A549 (cell line): ENCODE measurements around the gene MYO1E. TPM values are rescaled to one million over a fixed set of nuclear protein-coding genes. Genes with fewer than 3 reads are reported as not detected.

Experiments used
- BHLHE40 ChIP-seq: IDR thresholded peaks from 2 replicates; pipeline ENCODE4 v1.6.1; 2012; ENCODE audit warnings: low read depth, low read length, inconsistent platforms
- CBX8 ChIP-seq: fragments of 200-600 bp; sonication (generic); IDR thresholded peaks from 2 replicates; pipeline ENCODE4 v1.6.1; 2016
- CHD2 ChIP-seq: fragments of 150-350 bp; IDR thresholded peaks from 2 replicates; pipeline ENCODE4 v1.6.1; 2014; ENCODE audit warnings: low read length; ENCODE audit not compliant: partially characterized antibody
- CHD4 ChIP-seq: fragments of 200-600 bp; sonication (generic); IDR thresholded peaks from 2 replicates; pipeline ENCODE4 v1.6.1; 2016; ENCODE audit warnings: antibody characterized with exemption, mild to moderate bottlenecking, borderline replicate concordance
- CTCF ChIP-seq: fragments of >200 bp; sonication (Bioruptor Twin); formaldehyde crosslinking; IDR thresholded peaks from 3 replicates; pipeline ENCODE4 v1.5.1; 2016
- EHMT2 ChIP-seq: fragments of 200-600 bp; sonication (generic); IDR thresholded peaks from 2 replicates; pipeline ENCODE4 v1.6.1; 2016; ENCODE audit warnings: antibody characterized with exemption, low read depth, mild to moderate bottlenecking, moderate library complexity
- ELK1 ChIP-seq: fragments of 150-350 bp; IDR thresholded peaks from 2 replicates; pipeline ENCODE4 v1.6.1; 2014; ENCODE audit warnings: low read depth, mild to moderate bottlenecking, low read length
- ESRRA ChIP-seq: fragments of 150-350 bp; IDR thresholded peaks from 2 replicates; pipeline ENCODE4 v1.6.1; 2014; ENCODE audit warnings: mild to moderate bottlenecking, low read length, borderline replicate concordance
- FOXS1 ChIP-seq: fragments of 250-450 bp; sonication (Bioruptor Pico); IDR thresholded peaks from 2 replicates; pipeline ENCODE4 v1.5.0; 2020; ENCODE audit warnings: mild to moderate bottlenecking, moderate library complexity
- HOXB13 ChIP-seq: fragments of 250-450 bp; sonication (Bioruptor Pico); IDR thresholded peaks from 2 replicates; pipeline ENCODE4 v1.5.0; 2020; ENCODE audit warnings: low read depth, mild to moderate bottlenecking, moderate library complexity
- KDM1A ChIP-seq: fragments of 200-600 bp; sonication (generic); IDR thresholded peaks from 2 replicates; pipeline ENCODE4 v1.6.1; 2016; ENCODE audit warnings: low read depth, mild to moderate bottlenecking
- MYC ChIP-seq: IDR thresholded peaks from 2 replicates; pipeline ENCODE4 v1.6.1; 2012; ENCODE audit warnings: mild to moderate bottlenecking, inconsistent platforms, low read length, improper control_type of control experiment, borderline replicate concordance
- NR3C1 ChIP-seq: fragments of >200 bp; sonication (Bioruptor Twin); formaldehyde crosslinking; IDR thresholded peaks from 3 replicates; pipeline ENCODE4 v1.6.1; 2017
- RAD21 ChIP-seq, 2 experiments: fragments of >200 bp in 1 of 2; sonication (Bioruptor Twin) in 1 of 2; formaldehyde crosslinking in 1 of 2; IDR thresholded peaks in 1 of 2; conservative IDR thresholded peaks in 1 of 2; 2 replicates in 1 of 2; 3 replicates in 1 of 2; pipeline ENCODE4 v1.6.1; 2012 to 2018; ENCODE audit warnings: inconsistent platforms in 1 of 2
- REST ChIP-seq: fragments of 200-600 bp; sonication (generic); IDR thresholded peaks from 2 replicates; pipeline ENCODE4 v1.6.1; 2016; ENCODE audit warnings: antibody characterized with exemption, mild to moderate bottlenecking, moderate library complexity
- RFX5 ChIP-seq: fragments of 450-650 bp; IDR thresholded peaks from 2 replicates; pipeline ENCODE4 v1.7.1; 2014; ENCODE audit warnings: antibody characterized with exemption, mild to moderate bottlenecking, moderate library complexity
- SREBF2 ChIP-seq: fragments of 450-650 bp; IDR thresholded peaks from 2 replicates; pipeline ENCODE4 v1.6.1; 2014; ENCODE audit warnings: mild to moderate bottlenecking, moderate library complexity
- TP53 ChIP-seq: fragments of 250-450 bp; sonication (Bioruptor Pico); IDR thresholded peaks from 2 replicates; pipeline ENCODE4 v1.5.0; 2021; ENCODE audit warnings: mild to moderate bottlenecking, moderate library complexity
- USF2 ChIP-seq: fragments of 450-650 bp; IDR thresholded peaks from 2 replicates; pipeline ENCODE4 v1.6.1; 2014; ENCODE audit warnings: antibody characterized with exemption
- ZC3H11A ChIP-seq: fragments of 450-650 bp; IDR thresholded peaks from 2 replicates; pipeline ENCODE4 v1.6.1; 2014; ENCODE audit warnings: antibody characterized with exemption, mild to moderate bottlenecking
- ZFP36 ChIP-seq: fragments of 450-650 bp; IDR thresholded peaks from 2 replicates; pipeline ENCODE4 v1.6.1; 2014; ENCODE audit warnings: borderline replicate concordance; ENCODE audit not compliant: partially characterized antibody
- polyA plus RNA-seq, 4 experiments: library from polyadenylated mRNA; depleted of rRNA in 3 of 4; stranded (reverse); fragments of >200 nt; fragmentation: RNase III in 1 of 4; extraction: RNeasy Plus Mini Kit Qiagen cat#74134 plus additional on column Dnase treatment in 1 of 4; gene quantifications; 2 replicates in 3 of 4; 3 replicates in 1 of 4; pipeline ENCODE4 v1.2.3, GENCODE V29; 2011 to 2017

The MYO1E gene
- polyA plus RNA-seq, 2 of the 4 experiments (the other 2 are of a cell fraction): 202 to 497 TPM

- no peak for TF ChIP-seq USF2
- TF ChIP-seq REST: no peak
- TF ChIP-seq MYC: no peak
- TF ChIP-seq NR3C1: no peak
- no peak for TF ChIP-seq FOXS1 (CRISPR knock-in tag)
- no peak for TF ChIP-seq ZFP36
- no peak for TF ChIP-seq BHLHE40
- TF ChIP-seq HOXB13 (CRISPR knock-in tag): no peak
- no peak for TF ChIP-seq TP53 (CRISPR knock-in tag)
- TF ChIP-seq CTCF: no peak
- TF ChIP-seq KDM1A: peak; percentile 85
- TF ChIP-seq CHD4: peak; percentile 88; the same call in 1 of the 2 replicates
- peak; percentile 94 for TF ChIP-seq ESRRA
- no peak for TF ChIP-seq EHMT2
- no peak for TF ChIP-seq CBX8
- no peak for TF ChIP-seq ZC3H11A
- no peak for TF ChIP-seq ELK1
- TF ChIP-seq RAD21 (conservative IDR thresholded peaks at IDR 0.05 in 1 of 2, IDR thresholded peaks at IDR 0.05 in 1 of 2): no peak
- TF ChIP-seq CHD2: no peak
- TF ChIP-seq RFX5: no peak
- TF ChIP-seq SREBF2: no peak
These were observed 103.7 kb downstream of the MYO1E start (continued) for GRCh38 chr15:59268852-59269407.
